Measurements from ENCODE around the gene MED13L.

Gene MED13L

DNA sequence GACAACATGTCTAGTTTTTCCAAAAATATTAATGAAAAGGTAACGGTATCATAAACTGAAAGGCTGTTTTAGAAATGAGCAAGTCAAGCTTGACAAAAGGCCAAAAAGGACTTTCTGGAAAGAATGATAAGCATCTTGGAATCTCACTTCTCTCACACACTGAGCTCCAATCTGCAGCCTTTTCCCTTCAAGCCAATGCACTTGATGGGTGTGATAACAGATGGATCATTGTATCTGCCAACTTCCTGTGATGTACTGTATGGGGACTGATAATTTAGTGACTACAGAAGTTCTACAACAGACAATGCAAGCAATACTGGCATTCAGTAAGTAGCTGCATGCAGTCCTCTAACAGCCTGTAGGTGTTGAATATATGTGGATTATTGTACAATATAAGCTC is 147.1 kb downstream of the MED13L start:
- DNase-seq (ENCODE audit: low read depth) = no peak

GRCh38 chr12:116128779-116129178 is 148.7 kb downstream of the MED13L start:
- no peak for DNase-seq (ENCODE audit: low read depth)

- DNase-seq (ENCODE audit: low read depth) = no peak
Measured at GRCh38 chr12:116127859-116128258, 149.6 kb downstream of the MED13L start.

DNA sequence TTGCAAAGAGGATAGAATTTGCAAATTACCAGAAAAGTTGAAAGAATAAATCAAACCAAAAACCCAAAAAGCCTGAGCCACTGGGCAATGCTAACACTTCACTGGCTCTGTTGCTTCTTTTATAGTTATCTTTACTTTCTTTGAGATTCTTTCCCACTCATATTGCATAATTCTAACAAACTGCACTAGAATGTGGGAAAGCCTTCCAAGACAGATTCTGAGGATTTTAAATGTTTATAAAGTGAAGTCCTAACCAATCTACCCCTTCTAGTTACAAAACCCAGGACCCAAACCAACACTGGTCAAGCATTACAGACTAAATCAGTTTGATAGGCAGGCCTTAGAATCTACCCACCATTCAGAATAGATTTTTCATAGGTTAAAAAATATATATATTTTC is 150.9 kb downstream of the MED13L start:
- DNase-seq (ENCODE audit: low read depth) = no peak

GRCh38 chr12:116125956-116126566 is 151.4 kb downstream of the MED13L start:
- DNase-seq (ENCODE audit: low read depth) = no peak

GRCh38 chr12:116125084-116125483 is 152.4 kb downstream of the MED13L start:
- no peak for DNase-seq (ENCODE audit: low read depth)

DNA sequence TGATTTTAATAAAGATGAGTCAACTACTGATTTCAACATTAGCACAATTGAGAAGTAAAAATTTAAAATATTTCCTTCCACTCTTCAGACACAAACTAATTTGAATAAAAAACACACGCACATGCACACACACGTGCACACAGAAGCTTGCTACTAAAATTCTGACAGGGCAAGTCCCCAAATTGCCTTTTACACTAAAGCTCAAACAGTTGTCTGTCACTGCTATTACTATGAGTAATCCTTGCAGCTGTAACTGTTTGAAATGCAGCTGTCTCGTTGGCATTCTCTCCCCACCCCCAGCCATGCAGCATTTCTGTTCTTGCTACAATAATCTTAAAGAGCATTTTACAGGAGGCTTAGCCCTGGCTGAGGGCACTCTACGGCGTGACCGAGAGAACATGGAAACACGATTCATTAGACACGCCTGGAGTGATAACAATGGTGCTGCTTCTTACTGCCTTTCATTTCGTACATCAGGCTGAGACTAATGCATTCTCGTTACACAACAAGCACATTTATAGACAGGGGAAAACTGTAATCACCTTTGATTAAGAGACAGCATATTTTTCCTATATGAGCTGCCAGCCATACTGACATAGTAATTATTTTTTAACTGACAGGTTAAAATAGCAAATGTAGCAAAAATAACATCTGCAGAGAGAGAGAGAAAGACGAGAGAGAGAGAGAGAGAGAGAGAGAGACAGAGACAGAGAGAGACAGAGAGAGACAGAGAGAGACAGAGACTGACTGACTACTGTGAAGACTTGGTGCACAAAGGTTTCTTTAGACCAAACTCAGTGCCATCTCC is 153.8 kb downstream of the MED13L start:
- no peak for DNase-seq (ENCODE audit: low read depth)

- no peak for DNase-seq (ENCODE audit: low read depth)
Measured at GRCh38 chr12:116122628-116123027, 154.9 kb downstream of the MED13L start.

- DNase-seq (ENCODE audit: low read depth) = no peak
Measured at GRCh38 chr12:116121453-116121871, 156.0 kb downstream of the MED13L start.

GRCh38 chr12:116116650-116117424 is 160.7 kb downstream of the MED13L start:
- DNase-seq (ENCODE audit: low read depth) = no peak

GRCh38 chr12:116113398-116114130 is 163.9 kb downstream of the MED13L start:
- DNase-seq (ENCODE audit: low read depth) = no peak

DNA sequence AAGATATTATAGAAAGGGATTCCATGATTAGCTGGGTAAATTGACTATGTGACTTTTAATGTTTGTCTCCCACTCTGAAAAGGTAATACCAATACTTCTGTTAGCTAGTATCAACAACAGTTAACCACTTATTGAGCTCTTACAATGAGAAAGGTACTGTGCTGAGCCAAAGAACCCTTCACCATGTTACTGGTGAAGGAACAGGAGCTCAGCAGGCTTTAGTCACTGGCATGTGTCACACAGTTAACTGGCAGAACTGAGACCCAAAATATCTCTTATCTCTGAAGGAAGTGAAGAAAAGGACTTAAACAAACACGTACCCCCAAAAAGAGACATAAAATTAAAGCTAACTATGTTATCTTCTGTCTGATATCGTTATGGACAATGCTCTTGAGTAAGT is 170.6 kb downstream of the MED13L start:
- no peak for DNase-seq (ENCODE audit: low read depth)

GRCh38 chr12:116104167-116104767 is 173.2 kb downstream of the MED13L start:
- no peak for DNase-seq (ENCODE audit: low read depth)

GRCh38 chr12:116101991-116102390 is 175.5 kb downstream of the MED13L start:
- no peak for DNase-seq (ENCODE audit: low read depth)

- no peak for DNase-seq (ENCODE audit: low read depth)
Measured at GRCh38 chr12:116099652-116100432, 177.7 kb downstream of the MED13L start.

- DNase-seq (ENCODE audit: low read depth) = no peak
Measured at GRCh38 chr12:116096874-116097273, 180.6 kb downstream of the MED13L start.

GRCh38 chr12:116094475-116094874 is 183.0 kb downstream of the MED13L start:
- no peak for DNase-seq (ENCODE audit: low read depth)

- DNase-seq (ENCODE audit: low read depth) = no peak
Measured at GRCh38 chr12:116093915-116094314, 183.6 kb downstream of the MED13L start.

DNA sequence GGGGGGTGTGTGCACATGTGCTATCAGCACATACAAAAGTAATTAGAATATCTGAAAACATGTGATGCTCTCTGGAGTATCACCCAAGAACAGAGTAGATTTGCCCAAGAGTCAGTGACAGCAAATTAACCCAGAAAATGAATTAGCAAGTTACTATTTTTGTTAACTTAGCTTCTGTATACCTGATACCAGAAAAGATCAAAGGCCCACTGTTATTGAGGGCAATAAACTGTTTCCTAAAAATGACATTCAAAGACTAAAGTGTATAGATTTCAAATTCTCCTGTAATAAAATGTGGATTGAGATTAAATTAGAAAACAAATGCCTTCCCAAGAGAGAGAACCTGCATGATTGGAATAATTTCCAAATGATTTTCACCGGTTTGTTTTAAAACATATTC is 184.7 kb downstream of the MED13L start:
- no peak for DNase-seq (ENCODE audit: low read depth)

DNA sequence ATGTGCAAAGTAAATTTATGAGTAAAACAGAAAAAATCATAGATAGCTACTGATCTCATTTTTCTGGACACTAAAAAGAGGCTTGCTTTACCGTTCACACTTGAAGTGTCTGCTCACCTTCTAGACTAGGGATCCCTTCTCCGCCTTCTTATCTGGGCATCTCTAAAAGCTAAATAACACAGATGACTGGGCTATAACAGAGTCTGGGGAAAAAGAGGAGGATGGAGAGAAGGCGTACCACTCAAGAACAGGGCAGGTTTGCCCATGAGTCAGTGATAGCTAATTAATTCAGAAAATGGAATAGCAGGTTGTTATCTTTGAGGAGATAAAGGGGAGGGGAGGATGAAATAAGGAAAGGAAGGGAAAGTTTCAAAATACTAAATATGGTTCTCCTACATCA is 185.3 kb downstream of the MED13L start:
- DNase-seq (ENCODE audit: low read depth) = no peak

GRCh38 chr12:116091579-116091978 is 185.9 kb downstream of the MED13L start:
- no peak for DNase-seq (ENCODE audit: low read depth)

Data from activated T-cell treated with anti-CD3 and anti-CD28 coated beads for 1 hour (primary cell).